Activated CD8-positive, alpha-beta memory T cell treated with anti-CD3 and anti-CD28 coated beads, Interleukin-2, amount 50 U/mL, for 1 hour (primary cell): ENCODE data around the gene DNAH11.
"Not testable (repeated sequence)": the region's sequence is repeated elsewhere in the genome, so short reads cannot be mapped to it uniquely, and the experiment has no call there.

ENCODE experiments used
- DNase-seq: peaks from one replicate; pipeline ENCODE4 v3.0.0-alpha.2; 2020; ENCODE audit errors: extremely low read depth

Gene DNAH11

DNA sequence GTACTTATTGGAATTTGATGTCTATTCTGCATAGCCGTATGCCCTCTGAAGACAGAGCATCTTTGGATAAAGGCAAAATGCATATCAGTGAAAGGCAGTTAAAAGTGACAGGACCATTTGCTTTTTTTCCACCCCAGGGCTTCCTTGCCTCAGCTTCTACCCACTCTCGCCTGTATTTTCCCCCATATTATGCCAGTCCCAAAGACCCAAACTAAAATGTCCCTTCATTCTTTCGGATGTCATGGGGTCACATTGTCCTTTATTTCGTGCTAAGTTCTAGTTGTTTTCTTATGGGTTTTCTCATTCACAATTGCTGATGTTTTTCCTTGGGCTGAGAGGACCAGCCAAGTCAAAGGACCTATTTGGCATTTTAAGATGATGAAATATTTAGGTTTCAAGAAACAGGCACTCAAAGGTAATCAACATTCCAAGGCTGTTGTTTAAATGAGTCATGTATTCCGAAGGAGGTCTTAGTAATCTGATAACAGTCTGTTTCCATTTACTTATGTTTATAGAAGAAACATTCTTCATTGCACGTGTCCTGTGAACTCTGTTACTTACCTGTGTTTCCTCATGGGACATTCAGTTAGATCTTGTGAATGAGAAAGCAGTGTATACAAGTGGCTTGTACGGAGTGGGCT, 74.1 kb downstream of the DNAH11 start:
- no peak for DNase-seq

DNA sequence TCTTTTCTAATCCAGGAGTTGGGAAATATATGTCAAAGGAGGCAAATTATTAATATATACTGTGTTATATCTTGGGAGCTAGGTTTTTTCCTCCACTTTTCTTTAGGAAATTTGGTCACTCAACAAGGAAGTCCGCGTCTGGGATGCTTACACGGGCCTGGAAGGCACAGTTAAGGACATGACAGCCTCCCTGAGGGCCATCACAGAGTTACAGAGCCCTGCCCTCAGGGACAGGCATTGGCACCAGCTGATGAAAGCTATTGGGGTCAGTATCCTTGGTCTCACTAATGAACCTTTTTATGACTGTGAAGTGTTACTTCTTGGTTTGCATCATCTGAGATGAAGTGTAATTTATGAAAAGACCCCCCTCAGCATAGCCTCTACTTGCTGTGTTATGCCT, 74.7 kb downstream of the DNAH11 start:
- DNase-seq: no peak

DNA sequence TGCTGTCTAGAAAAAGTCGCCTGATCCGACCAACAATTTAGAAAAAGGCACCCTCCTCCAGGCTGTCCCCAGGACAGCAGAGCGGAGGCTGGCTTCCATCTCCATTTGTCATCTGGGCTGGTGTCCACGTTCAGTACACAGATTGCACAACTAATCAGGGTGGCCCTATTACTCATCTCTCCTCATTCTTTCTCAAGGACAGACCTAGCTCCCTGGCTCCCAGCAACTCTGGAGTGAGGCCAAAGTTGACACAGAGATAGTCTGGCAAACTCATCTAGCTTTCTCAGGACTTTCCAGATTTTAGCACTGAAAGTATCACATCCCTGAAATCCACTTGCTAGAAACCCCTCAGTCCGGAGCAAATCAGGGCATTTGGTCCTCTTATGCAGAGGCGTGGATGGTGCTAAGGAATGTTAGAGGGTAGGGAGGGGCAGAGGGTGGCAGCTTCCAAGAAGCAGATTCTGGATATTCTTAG, 75.1 kb downstream of the DNAH11 start:
- no peak for DNase-seq

DNA sequence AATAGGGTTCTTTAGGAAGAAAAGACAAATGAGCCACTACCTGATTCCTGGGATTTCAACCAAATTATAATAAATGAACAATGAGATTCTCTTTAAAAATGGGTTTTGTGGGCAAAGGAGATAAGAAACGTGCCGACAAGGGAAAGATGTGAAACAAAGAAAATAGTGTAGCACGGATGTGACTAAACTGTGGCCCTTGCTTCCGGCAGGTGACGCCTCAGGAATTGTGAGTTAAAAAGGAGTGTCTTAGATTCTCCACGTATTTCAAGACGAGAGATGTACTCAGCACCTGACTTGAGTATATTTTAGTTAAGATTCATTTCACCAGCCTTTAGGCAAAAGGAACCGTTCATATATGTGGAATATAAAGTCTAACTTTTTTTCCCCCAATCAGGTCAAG, 75.9 kb downstream of the DNAH11 start:
- no peak for DNase-seq

DNA sequence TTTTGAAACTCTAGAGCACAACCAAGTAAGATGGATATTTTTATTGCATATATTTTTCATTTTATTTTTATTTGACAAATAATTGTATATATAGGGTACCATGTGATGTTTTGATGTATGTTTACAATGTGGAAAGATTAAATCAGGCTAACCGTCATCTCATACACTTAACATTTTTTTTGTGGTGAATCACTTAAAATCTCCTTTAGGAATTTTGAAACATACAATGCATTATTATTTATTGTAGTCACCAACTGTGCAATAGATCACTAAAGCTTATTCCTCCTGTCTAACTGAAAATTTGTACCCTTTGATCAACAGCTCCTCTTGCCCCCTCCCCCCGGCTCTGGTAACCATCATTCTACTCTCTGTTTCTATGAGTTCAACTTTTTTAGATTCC, 77.2 kb downstream of the DNAH11 start:
- DNase-seq: no peak

DNA sequence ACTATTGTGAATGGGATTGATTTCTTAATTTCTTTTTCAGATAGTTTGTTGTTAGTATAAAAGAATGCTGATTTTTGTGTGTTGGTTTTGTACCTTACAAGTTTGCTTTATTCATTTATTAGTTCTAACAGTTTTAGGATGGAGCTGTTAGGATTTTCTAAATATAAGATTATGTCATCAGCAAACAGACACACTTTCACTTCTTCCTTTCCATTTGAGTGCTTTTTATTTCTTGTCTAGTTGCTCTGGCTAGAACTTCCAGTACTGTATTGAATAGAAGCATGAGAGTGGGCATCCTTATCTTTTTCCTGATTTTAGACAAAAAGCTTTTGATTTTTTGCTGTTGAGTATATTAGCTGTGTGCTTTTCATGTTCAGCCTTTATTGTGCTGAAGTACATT, 81.5 kb downstream of the DNAH11 start:
- DNase-seq: no peak

DNA sequence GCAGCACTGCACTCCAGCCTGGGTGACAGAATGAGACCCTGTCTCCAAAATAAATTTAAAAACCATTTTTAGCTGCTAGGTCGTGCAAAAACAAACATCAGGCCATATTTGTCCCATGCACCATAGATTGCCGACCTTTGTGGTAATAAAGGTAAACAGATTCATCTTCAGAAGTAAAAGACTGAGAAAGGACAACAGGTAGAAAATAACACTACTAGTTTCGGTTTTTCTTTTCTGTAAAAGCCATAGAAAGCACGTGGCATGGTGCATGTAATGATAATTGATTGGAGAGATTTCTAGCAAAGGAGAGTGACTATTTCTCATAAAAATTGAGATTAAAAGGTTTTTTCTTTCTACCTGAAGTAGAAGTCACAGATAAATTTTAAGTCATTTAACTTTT, 93.9 kb downstream of the DNAH11 start:
- DNase-seq: no peak

DNA sequence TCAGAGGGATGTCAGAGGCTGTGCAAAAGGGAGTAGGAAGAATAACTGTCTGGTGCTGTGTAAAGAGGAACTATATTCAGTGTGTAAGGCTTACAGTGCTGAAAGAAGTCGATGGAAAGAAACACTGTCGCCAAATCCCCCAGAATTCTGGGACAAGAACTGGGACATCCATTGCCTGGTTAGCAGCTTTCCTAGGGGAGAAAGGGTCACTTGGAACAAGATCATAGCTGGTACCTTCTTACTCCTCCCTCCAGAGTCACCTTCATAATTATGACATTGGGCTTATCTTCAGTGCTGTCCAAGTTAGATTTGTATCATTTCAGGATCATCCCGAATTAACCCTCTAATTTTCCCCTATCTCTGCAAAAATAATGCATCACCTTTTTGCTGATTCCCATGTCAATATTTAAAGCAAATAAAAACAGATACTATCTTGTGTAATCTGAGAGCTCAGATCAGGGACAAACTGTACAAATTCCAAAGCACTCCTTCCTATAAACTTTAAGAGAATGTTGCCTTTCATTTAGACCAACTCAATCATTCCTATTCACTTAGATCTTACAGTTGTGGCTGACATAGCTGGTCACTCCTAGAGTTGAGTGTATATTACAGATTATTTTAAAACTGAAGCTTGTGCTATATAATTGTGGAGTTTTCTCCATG, 96.5 kb downstream of the DNAH11 start:
- no peak for DNase-seq

DNA sequence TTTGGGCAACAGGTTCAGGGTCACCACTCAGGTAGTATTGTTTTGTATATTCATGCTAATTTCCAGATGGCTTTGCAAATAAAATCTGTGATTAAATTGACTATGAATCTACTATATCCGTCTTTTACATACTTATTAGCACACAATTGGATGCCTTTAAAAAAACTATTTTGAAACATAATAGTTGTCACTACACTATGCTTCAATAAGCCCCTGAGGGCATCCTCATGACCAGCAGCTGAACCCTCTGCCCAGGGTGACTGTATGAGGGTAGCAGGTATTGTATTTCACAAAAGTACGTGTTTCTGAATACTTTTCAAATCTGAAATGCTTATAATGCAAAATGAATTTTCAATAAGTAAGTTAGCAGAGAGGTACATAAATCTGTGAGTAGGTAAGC, 97.3 kb downstream of the DNAH11 start:
- DNase-seq: no peak

DNA sequence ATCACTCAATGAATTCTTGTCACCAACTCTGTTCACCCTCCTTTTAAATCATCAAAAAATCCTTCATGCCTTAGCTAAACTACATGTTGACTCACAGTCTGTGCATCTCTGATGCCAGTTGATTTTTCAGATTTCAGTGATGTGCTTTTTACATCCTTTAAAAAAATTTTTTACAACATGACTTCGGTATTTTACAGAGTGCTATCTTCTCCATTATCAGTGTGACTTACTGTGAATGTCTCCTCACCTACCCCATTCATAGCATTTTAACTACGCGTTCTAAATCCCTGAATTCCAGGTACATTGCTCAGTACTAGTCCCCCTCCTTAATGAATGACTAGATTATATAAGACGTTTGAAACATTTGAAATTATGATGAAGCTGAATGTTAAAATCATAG, 98.7 kb downstream of the DNAH11 start:
- DNase-seq: no peak

DNA sequence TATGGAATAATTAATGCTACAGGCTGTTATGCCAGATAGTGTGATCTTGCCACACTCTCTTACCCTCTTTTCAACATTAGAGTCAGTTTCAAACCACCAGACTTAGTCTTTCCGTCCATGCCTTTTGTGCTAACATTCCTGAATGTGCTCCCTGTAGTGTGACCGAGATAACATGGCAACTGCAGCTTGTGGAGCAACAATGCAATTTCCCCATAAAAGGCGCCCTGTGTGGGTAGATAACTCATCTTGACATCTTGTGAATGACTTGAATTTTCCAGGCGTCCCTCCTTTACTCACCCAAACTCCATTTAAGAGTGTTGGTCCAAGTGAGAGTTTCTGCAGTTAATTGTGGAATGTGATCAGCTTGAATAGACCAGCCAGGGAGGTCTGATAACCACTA, 99.6 kb downstream of the DNAH11 start:
- DNase-seq: no peak

DNA sequence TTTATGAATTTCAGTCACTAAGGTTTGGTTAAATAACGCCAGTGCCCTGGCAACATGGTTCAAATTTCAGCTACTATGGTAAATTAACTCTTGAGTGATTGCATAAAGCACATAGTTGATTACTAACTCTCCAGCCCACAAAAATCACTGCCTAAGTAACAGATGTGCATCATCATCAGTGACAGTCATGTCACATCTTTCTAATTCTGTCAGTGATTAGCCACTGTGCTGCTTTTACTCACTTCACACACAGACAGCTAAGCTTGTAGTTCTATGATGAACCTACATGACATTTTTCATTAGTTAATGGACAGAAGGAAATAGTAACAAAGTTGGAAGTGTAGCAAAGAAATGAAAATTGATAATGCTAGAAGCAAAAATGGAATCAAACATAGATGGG, 108.9 kb downstream of the DNAH11 start:
- no peak for DNase-seq

DNA sequence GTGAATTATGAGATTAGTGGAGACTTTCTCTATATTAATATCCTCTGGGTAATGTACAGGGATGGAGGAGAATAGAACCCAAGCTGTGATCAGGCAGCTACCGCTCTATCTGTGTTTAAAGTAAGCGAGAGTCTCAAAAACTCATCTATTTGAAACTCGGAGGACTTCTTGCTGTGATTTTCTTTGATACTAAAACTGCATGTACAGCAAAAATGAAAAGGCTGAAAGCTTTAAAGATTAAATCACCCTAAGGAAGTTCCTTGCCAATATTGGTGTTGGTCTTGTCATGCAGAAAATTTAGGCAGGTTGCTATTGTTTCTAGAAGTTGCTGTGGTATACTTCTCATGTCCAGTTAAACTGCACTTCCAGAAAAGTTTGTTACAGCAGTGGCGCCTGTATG, 110.8 kb downstream of the DNAH11 start:
- no peak for DNase-seq

DNA sequence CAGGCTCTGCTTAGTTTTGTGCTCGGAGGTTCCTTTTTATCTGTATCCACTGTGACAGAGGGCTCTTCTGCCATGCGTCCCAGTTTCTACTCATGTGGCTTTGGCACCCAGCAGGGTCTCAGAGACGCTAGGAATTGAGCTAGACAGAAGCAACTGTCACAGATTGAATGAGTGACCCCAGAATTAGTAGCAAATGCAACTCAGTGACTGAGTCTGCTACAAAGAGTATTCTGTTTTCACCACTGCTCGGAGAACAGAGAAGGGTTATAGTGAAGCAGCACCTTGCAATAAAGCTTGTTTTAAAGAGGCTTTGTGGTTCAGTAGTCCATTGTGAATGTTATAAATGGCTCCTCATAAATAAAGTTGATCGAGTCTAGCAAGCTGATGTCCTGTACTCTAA, 113.2 kb downstream of the DNAH11 start:
- no peak for DNase-seq

DNA sequence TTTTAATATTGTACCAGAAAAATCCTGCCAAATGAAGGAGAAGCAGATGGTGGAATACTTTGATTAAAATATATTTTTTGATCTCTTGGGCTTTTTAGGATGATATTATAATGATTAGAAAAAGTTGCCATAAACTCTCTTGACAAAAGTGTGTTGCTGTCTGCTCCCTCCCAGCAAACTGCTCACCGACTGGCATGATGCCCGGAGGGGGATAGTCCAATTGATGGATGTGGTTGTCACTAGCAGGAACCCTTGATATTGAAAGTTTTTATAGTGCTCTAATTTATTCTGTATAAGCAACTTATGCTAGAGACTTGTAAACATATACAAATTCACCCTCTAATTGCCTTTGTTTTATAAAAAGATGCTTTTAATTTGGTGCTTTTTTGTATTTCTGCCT, 114.0 kb downstream of the DNAH11 start:
- no peak for DNase-seq

DNA sequence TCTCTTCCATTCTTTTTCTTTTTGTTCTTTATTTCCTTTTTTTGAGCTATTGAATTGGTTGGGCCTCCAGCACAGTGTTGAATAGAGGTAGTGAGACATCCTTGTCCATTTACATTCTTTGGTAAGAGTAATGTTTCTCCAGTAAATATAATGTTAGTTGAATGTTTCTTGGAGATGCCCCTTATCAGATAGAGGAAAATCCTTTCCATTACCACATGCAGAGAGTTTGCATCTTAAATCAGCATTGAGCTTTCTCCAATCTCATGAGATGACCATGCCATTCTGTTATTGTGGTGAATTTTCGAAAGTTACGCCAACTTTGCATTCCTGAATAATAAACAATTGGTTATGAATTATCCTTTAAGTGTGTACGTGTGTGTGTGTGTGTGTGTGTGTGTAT, 127.7 kb downstream of the DNAH11 start:
- DNase-seq: no peak

DNA sequence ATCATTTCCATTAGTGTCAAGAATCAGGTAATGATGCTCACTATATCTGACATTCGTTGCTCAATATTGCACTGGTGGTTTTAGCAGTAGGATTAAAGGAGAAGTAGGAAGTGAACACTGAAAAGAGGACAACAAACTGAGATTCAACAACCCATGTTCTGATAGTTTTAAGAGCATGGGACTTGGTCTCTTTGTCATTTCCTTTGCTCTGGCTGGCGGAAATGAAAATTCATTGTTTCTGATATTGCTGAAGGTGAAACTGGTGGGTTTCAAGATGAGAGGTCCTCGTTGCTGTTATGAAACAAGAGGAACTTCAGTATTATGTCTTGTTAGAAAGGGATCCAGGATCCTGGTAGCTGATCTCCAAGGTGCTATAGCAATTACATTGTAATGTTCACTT, 129.0 kb downstream of the DNAH11 start:
- DNase-seq: no peak

DNA sequence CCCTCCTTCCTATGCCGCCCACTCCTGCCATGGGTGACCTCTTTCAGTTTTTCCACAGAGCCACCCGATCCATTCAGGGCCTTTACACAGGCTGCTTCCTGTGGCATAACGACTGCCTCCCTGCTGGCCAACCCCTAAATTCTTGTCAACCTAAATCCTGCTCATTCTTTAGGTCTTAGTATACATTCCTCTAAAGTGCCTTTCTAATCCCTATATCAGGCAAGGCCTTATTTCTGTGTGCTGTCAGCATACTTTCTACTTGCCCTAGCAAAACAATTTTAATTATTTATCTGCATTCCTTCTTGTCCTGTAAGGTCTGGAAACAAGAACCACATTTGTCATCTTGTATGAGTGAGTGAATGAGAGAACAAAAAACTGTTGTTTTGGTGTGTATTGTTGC, 132.4 kb downstream of the DNAH11 start:
- DNase-seq: no peak

DNA sequence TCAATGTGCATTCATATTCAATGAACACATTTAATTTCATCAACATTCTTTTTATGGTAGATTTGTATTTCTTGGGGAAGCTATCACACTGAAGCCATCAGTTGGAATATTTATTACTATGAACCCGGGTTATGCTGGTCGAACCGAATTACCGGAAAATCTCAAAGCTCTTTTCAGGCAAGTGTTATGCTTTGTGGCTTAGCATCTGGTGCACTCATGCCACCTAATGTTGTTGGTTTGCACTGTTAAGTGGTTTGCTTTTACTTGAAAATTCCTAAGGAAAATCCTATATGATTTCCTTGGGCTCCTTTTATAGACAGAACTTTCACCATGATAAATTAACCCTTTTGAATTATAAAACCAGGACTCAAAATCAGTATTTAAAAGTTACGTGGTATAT, 147.9 kb downstream of the DNAH11 start:
- DNase-seq: no peak

DNA sequence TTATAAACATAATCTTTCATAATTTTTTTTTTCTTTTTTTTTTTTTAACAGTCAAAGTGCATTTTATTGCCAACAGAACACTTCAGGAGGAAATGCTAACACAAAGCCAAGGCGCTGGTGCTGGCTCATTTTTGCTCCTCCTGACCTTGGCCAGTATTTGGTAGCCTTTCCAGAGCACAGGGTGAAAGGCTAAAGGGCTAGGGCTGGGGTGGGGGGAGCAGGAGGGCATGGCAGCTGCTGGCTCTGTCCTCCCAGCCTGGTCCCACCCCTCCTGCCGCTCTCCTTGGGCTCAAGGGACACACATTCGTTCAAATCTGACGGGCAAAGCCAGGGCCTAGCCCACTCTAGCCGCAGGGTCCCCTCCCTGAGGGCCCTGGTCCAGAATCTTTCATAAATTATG, 148.3 kb downstream of the DNAH11 start:
- not testable (repeated sequence) for DNase-seq

DNA sequence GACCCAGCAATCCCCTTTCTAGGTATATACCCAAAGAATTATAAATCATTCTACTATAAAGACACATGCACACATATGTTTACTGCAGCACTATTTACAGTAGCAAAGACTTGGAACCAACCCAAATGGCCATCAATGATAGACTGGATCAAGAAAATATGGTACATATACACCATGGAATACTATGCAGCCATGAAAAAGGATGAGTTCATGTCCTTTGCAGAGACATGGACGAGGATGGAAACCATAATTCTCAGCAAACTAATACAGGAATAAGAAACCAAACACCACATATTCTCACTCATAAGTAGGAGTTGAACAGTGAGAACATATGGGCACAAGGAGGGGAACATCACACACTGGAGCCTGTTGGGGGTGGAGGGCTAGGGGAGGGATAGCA, 157.7 kb downstream of the DNAH11 start:
- DNase-seq: not testable (repeated sequence)

DNA sequence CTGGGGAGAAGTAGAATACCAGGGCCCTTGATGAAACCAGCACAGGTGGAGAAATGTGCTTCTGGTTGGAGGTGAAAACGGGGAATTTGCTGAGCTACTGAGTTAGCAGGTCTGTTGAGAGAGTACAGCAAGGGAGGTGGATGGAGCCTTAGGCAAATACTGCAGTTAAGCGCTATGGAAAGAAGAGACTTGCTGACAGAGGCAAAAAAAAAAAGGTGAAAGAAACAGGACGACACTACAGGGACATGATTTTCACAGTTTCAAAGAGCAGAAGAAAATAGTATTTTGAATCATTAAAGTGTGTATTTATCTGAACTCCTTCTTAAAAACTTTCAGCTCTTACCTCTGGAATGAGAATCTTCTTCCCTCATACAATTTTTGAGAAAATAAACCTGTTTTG, 159.5 kb downstream of the DNAH11 start:
- DNase-seq: no peak

DNA sequence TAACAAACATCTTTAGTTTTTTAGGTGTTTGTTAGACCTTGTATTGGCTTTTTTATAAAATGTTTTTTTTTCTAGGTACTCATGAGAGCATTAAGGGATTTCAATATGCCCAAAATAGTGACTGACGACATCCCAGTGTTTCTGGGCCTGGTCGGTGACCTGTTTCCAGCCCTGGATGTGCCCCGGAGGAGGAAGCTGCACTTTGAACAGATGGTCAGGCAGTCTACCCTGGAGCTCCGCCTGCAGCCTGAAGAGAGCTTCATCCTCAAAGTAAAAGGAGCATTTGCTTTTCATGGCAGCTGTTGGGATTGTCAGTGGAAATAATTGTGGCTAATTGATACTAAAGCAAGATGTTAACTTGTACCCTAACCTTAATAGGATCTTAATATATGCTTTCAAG, 161.5 kb downstream of the DNAH11 start:
- DNase-seq: no peak

DNA sequence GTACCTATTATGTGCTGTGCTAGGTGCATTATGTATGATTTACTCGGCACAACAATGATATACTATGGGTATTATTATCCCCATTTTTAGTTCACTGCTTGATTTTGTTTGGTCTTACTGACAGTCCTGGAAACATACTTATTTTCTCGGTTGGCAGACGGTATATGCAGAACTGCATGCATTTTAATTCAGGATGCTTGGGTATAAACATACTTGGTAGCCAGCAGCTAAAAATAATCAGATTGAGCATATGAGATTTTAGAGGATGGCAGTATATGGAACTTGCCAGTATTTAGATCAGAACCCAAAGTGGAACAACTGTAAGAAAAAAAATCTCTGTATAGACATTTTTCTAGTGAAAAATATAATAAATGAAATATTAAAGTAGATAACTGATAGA, 163.3 kb downstream of the DNAH11 start:
- DNase-seq: no peak
